T-cell (primary cell): Measurements from ENCODE around the gene DRG2. TPM values are rescaled to one million over a fixed set of nuclear protein-coding genes. Genes with fewer than 3 reads are reported as not detected.
A peak's percentile ranks its signal among the peaks of the same experiment; 100 is the strongest.

Experiments
- ATAC-seq, 4 experiments: fragments of 200-7000 bp in 3 of 4; fragments of 150-1000 bp in 1 of 4; cut with Tn5 transposase; replicated peaks in 1 of 4; 1 replicate in 3 of 4; 2 replicates in 1 of 4; pipeline ENCODE4 v1.10.0; 2021; ENCODE audit warnings: moderate library complexity in 3 of 4, mild to moderate bottlenecking in 2 of 4, moderate number of reproducible peaks in 1 of 4
- CTCF ChIA-PET, 2 donors: fragments of 300-600 bp; sonication (Branson Sonifier 250); formaldehyde crosslinking; loops; one replicate each; lab custom pipeline; 2022; ENCODE audit warnings: antibody characterized with exemption in 2 of 2; lab: Charles Lee
- POLR2A ChIA-PET, 2 donors: fragments of 300-600 bp; sonication (Branson Sonifier 250); formaldehyde crosslinking; loops; one replicate each; lab custom pipeline; 2022; ENCODE audit warnings: antibody characterized with exemption in 2 of 2; lab: Charles Lee
- DNase-seq, 35 experiments: peaks; one replicate each; pipeline versions ENCODE4 v3.0.0 to v3.0.0-alpha.2; 2013 to 2023
- H3K27ac ChIP-seq: one replicate; pipeline ENCODE4 v1.5.1; 2013; ENCODE audit warnings: low read length
- H3K27me3 ChIP-seq, 2 experiments: replicated peaks in 1 of 2; 1 replicate in 1 of 2; 2 replicates in 1 of 2; pipeline versions ENCODE4 v1.6.1 to v1.7.0; 2013; ENCODE audit warnings: low read length in 1 of 2, mixed read lengths in 1 of 2; ENCODE audit not compliant: control insufficient read depth in 2 of 2, insufficient read depth in 2 of 2; ENCODE audit errors: extremely low read depth in 1 of 2
- H3K36me3 ChIP-seq, 2 donors: 1 replicate in 1 of 2; 2 replicates in 1 of 2; pipeline versions ENCODE4 v1.6.1 to v1.7.0; 2013; ENCODE audit warnings: low read length in 1 of 2; ENCODE audit not compliant: control insufficient read depth in 2 of 2, insufficient read depth in 1 of 2; ENCODE audit errors: extremely low read depth in 1 of 2
- H3K4me1 ChIP-seq, 2 experiments: 1 replicate in 1 of 2; 2 replicates in 1 of 2; pipeline versions ENCODE4 v1.6.1 to v1.7.0; 2013; ENCODE audit warnings: low read length in 2 of 2, mixed read lengths in 1 of 2; ENCODE audit not compliant: insufficient read depth in 2 of 2, control insufficient read depth in 1 of 2; ENCODE audit errors: extremely low read depth in 1 of 2
- H3K4me3 ChIP-seq, 2 donors: 1 replicate in 1 of 2; 2 replicates in 1 of 2; pipeline versions ENCODE4 v1.5.1 to v1.7.0; 2013; ENCODE audit warnings: mild to moderate bottlenecking in 2 of 2, low read length in 1 of 2, moderate library complexity in 1 of 2; ENCODE audit not compliant: control insufficient read depth in 1 of 2; ENCODE audit errors: extremely low read depth in 1 of 2
- H3K9me3 ChIP-seq: 2 replicates; pipeline ENCODE4 v1.7.0; 2013
- H3K27ac Mint-ChIP-seq, 2 donors: one replicate each; pipeline ENCODE4 v1.8.0; 2020 to 2021; ENCODE audit warnings: mild to moderate bottlenecking in 2 of 2, mixed read lengths in 2 of 2
- H3K27me3 Mint-ChIP-seq, 2 donors: one replicate each; pipeline ENCODE4 v1.8.0; 2021 to 2022; ENCODE audit warnings: mixed read lengths in 2 of 2
- H3K36me3 Mint-ChIP-seq: one replicate; pipeline ENCODE4 v1.8.0; 2021; ENCODE audit warnings: mixed read lengths
- H3K4me1 Mint-ChIP-seq, 3 donors: one replicate each; pipeline ENCODE4 v1.8.0; 2020 to 2022; ENCODE audit warnings: mixed read lengths in 3 of 3, mild to moderate bottlenecking in 1 of 3
- H3K4me3 Mint-ChIP-seq, 3 donors: one replicate each; pipeline ENCODE4 v1.8.0; 2020 to 2022; ENCODE audit warnings: mild to moderate bottlenecking in 3 of 3, mixed read lengths in 3 of 3, moderate library complexity in 3 of 3
- H3K9me3 Mint-ChIP-seq, 3 donors: one replicate each; pipeline ENCODE4 v1.8.0; 2020 to 2022; ENCODE audit warnings: mixed read lengths in 3 of 3
- WGBS: methylation state at CpG from one replicate; pipeline ENCODE4 v1.1.5; 2013; ENCODE audit warnings: missing lambda C conversion rate; ENCODE audit not compliant: insufficient coverage; 5-methylcytosine and 5-hydroxymethylcytosine counted together
- total RNA-seq, 35 experiments: library from RNA in 6 of 35; stranded (reverse) in 6 of 35; fragments of 120-200 nt in 1 of 35; gene quantifications; one replicate each; pipeline versions ENCODE4 v1.2.1 to v1.2.4 and lab custom pipeline; 2013 to 2026

The DRG2 gene, protein sequence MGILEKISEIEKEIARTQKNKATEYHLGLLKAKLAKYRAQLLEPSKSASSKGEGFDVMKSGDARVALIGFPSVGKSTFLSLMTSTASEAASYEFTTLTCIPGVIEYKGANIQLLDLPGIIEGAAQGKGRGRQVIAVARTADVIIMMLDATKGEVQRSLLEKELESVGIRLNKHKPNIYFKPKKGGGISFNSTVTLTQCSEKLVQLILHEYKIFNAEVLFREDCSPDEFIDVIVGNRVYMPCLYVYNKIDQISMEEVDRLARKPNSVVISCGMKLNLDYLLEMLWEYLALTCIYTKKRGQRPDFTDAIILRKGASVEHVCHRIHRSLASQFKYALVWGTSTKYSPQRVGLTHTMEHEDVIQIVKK
- total RNA-seq (10 to 100 TPM; 48.1 to 65.7 (median 57.3) TPM), total RNA-seq (lab: John Stamatoyannopoulos, UW) (44.6 to 89.0 (median 70.5) reads per million in 29 experiments)
- total RNA-seq (2013): 47.8 TPM

DNA sequence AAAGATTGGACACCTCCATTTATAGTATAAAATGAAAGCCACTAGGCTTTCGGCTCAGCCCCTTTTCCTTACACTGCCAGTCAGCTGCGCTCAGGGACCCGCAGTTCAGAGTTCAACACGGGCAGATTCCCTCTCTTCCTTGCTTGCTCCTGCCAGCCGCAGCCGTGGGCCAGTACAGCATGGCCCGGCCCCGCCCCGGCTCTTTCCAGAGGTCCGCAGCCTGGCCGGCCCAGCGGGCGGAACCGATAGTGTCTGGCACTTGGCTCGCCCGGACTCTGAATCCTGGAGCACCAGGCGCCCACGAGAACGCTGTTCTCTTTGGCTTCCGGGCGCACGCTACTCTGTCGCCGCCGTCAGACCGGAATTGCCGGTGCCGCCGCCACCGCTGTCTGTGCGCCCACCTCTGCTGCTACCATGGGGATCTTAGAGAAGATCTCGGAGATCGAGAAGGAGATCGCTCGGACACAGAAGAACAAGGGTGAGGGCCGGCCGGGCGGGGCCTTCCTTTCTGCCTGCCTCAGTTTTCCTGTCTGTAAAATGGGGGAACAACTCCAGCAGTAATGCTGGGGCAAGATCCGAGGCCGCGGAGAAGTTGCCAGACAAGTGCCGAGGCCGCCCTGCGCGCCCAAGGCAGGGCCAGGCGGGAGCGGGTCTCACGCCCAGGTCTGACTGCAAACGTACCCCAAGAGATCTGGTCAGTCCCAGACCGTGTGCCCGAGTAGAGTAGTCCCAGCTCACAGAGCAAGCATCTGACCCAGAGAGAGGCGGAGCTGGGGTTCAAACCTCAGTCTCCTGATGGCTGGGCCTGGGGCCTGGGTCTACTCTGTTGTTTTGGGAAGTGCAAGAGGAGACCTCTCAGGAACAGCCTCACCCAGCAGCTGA, at the start of gene DRG2:
Gene DRG2, plus strand, starts transcription at position 339 of the 882 bp plus-strand sequence. Its CDS starts 76 bp downstream, at position 415.
- Histone ChIP-seq H3K4me1 (peaks cover 6 to 30% of the 10 kb centered on the region in 2 experiments), H3K27ac (peak within 1 kb of the TSS; percentile 80), H3K27me3 (peaks cover 0 to under 1% of the 10 kb centered on the region in 2 experiments), H3K9me3 (no peaks in the 10 kb centered on the region), H3K36me3 (peaks cover 0 to 6% of the 10 kb centered on the region in 2 donors), H3K4me3 (peak within 1 kb of the TSS; percentile 98 to 99)
- H3K27me3 Mint-ChIP-seq: no peaks in the 10 kb centered on the region
- ATAC-seq (peak; percentile 92 to 95 (median 94)), DNase-seq (peak; percentile 66 to 94 (median 82))
- peak within 1 kb of the TSS; percentile 99 for H3K27ac Mint-ChIP-seq
- 1% methylated on average over 52 of the region's 52 CpGs for WGBS
- H3K4me1 Mint-ChIP-seq: peaks cover 28 to 31% (median 29%) of the 10 kb centered on the region in 3 donors
- H3K9me3 Mint-ChIP-seq: no peaks in the 10 kb centered on the region
- peak within 1 kb of the TSS; percentile 95 to 99 (median 99) for H3K4me3 Mint-ChIP-seq
- POLR2A ChIA-PET: no interaction called here
- CTCF ChIA-PET: no interaction called here
- H3K36me3 Mint-ChIP-seq: peaks cover 3% of the 10 kb centered on the region

DNA sequence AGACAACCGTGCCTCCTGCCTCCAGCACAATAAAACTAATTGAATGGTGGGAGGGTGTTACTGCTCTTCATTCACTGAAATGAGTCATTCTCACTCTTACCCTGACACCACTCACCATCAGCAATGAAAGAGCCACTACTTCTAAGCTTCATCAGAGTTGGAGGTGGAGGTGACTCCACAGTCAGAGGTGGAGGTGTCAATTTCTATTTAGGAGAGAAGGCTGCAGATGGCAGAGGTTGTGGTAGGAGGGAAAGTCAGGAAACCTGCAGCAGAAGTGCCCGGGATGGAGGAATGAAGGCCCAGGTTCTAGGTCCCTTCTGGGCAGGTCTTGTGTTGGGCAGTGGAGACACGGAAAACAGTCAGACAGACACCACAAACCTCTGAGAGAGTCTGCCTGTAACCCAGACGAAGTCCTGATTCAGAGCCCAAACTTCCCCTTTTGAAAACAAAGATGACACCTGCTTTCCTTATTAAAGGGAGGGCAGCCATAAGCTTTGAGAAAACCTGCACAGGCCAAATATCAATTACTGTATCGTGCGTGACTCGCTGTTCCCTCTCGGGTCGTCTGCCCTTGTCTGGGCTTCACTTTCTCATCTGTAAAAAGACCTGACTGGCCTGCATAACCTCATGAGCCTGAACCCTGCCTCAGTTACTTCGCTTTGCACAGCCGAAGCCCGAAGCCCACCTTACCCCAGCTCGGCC, 49.4 kb upstream of the DRG2 start:
- Histone ChIP-seq H3K27me3 (no peaks in the 10 kb centered on the region), H3K36me3 (no peaks in the 10 kb centered on the region), H3K4me1 (peaks cover 13 to 40% of the 10 kb centered on the region in 2 experiments), H3K4me3 (peak overlapping the region; percentile 67 to 91), H3K9me3 (no peaks in the 10 kb centered on the region), H3K27ac (peak overlapping the region; percentile 35)
- Mint-ChIP-seq H3K27ac (peak overlapping the region; percentile 85 to 95), H3K27me3 (no peaks in the 10 kb centered on the region), H3K4me3 (peak overlapping the region; percentile 91 to 98 (median 92)), H3K9me3 (no peaks in the 10 kb centered on the region), H3K36me3 (no peaks in the 10 kb centered on the region), H3K4me1 (peaks cover 53 to 62% (median 61%) of the 10 kb centered on the region in 3 donors)
- CTCF ChIA-PET: interaction anchor here in 1 of 2 donors (0.9 kb wide), 1 partner anchor 66 kb away, joined by 3 read pairs; the partner anchor contains the start of genes DRC3 and TOM1L2
- ATAC-seq (no peak), DNase-seq (peak in 2 of 35 experiments; percentile 17 to 43)
- 0% methylated on average over 12 of the region's 13 CpGs for WGBS
- POLR2A ChIA-PET: interaction anchor here (0.6 kb wide), 2 partner anchors 66 to 86 kb away, joined by 3 to 10 read pairs; partner anchors contain the start of genes DRC3 (in 1 of the 2) and TOM1L2 (in 1 of the 2)

DNA sequence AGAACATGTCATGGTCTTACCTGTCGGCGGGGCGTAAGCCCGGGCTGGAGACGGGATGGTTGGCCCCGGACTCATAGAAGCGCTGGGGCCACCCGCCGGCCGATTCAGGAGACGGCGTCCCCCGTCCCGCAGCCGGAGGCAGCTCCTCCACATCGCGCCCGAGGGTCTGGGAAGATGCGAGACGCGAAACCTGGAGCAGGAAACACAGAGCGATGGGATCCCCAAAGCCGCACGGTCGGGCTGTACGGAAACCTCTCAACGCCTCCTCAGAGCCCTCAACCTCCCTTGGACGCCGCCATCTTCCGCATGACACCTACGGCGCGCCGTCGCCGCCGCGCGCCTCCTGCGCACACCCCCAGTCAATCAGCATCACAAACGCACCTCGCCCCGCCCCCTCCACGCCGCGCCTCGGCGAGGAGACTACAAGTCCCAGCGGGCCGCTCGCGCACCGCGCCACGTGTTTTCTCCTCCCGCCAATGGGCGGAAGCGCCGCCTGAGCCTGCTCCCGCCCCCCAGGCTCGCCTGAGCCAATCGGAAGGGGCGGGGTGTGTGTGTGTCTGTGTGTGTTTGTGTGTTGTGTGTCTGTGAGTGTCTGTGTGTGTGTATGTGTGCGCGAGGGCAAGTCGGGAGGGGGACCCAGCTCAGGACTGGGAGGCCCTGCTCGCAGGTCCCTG, 48.8 kb upstream of the DRG2 start, which contains the start of the genes ATPAF2 and GID4:
Gene ATPAF2, minus strand, starts transcription at position 308 of the 674 bp plus-strand sequence. Its CDS starts 155 bp downstream, at position 153.
Gene GID4, plus strand, starts transcription at position 548 of the 674 bp plus-strand sequence. Its CDS starts 57 bp downstream, at position 605.
- peak within 1 kb of the TSS; percentile 85 to 95 for H3K27ac Mint-ChIP-seq
- H3K27me3 ChIP-seq: no peaks in the 10 kb centered on the region
- peak within 1 kb of the TSS; percentile 91 to 98 (median 92) for H3K4me3 Mint-ChIP-seq
- WGBS: under 1% methylated on average over 54 of the region's 67 CpGs
- ChIA-PET POLR2A (interaction anchor here (0.6 kb wide), 2 partner anchors 66 to 87 kb away, joined by 3 to 10 read pairs; partner anchors contain the start of genes DRC3 (in 1 of the 2) and TOM1L2 (in 1 of the 2)), CTCF (interaction anchor here in 1 of 2 donors (0.9 kb wide), 1 partner anchor 67 kb away, joined by 3 read pairs; the partner anchor contains the start of genes DRC3 and TOM1L2)
- DNase-seq (peak; percentile 97 to 100 (median 99)), ATAC-seq (peak; percentile 91 to 95 (median 92))
- no peaks in the 10 kb centered on the region for H3K36me3 Mint-ChIP-seq
- no peaks in the 10 kb centered on the region for H3K27me3 Mint-ChIP-seq
- H3K36me3 ChIP-seq: no peaks in the 10 kb centered on the region
- H3K4me1 Mint-ChIP-seq: peaks cover 46 to 57% (median 57%) of the 10 kb centered on the region in 3 donors
- no peaks in the 10 kb centered on the region for H3K9me3 ChIP-seq
- peak within 1 kb of the TSS; percentile 67 to 91 for H3K4me3 ChIP-seq
- peak within 1 kb of the TSS; percentile 35 for H3K27ac ChIP-seq
- no peaks in the 10 kb centered on the region for H3K9me3 Mint-ChIP-seq
- peaks cover 13 to 36% of the 10 kb centered on the region in 2 experiments for H3K4me1 ChIP-seq

DNA sequence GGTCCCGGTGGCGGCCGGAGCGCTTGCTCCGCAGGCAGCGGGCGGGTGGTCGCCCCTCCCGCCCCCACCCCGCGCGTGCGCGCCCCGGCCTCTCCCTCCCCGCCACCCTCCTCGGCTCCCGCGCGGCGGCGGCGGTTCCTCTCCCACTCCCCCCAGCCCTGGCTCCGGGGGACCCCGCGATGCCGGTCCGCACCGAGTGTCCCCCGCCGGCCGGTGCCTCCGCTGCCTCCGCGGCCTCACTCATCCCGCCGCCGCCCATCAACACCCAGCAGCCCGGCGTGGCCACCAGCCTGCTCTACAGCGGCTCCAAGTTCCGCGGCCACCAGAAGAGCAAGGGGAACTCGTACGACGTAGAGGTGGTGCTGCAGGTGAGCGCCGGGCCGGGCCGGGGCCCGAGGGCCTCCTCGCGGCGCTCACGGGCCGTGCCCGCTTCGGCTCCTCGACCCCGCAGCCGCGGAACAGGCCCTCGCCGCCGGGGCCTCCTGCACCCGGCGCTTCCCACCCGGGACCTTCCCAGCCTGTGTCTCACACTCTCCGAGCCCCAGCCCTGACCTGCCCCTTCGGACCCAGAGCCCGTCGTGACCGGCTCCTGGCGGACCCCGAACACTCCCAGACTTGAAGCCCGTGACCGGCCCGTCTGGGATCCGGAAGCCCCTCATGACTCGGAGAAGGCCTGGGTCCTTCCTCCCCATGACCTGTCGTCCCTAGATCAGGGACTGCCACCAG, 48.0 kb upstream of the DRG2 start:
- Histone ChIP-seq H3K27ac (no peak overlapping the region), H3K4me1 (peaks cover 13 to 36% of the 10 kb centered on the region in 2 experiments), H3K27me3 (no peaks in the 10 kb centered on the region), H3K36me3 (peaks cover 0 to 2% of the 10 kb centered on the region in 2 donors), H3K4me3 (peak overlapping the region; percentile 67 to 91), H3K9me3 (no peaks in the 10 kb centered on the region)
- ATAC-seq: peak; percentile 45 to 63 (median 52)
- CTCF ChIA-PET: no interaction called here
- 1% methylated on average over 56 of the region's 81 CpGs for WGBS
- peak in 5 of 35 experiments; percentile 7 to 44 (median 22) for DNase-seq
- no peaks in the 10 kb centered on the region for H3K27me3 Mint-ChIP-seq
- peaks cover 45 to 59% (median 57%) of the 10 kb centered on the region in 3 donors for H3K4me1 Mint-ChIP-seq
- H3K4me3 Mint-ChIP-seq: peak overlapping the region; percentile 91 to 98 (median 92)
- no peaks in the 10 kb centered on the region for H3K9me3 Mint-ChIP-seq
- POLR2A ChIA-PET: interaction anchor here in 1 of 2 donors (0.6 kb wide), 1 partner anchor 148 kb away, joined by 3 read pairs; no protein-coding TSS in a partner anchor
- peak overlapping the region; percentile 75 to 95 for H3K27ac Mint-ChIP-seq
- peaks cover 4% of the 10 kb centered on the region for H3K36me3 Mint-ChIP-seq
